NB4 (cell line): ENCODE measurements around the gene FGF12.

Experiments
- DNase-seq: peaks from one replicate; pipeline ENCODE4 v3.0.0; 2010; ENCODE audit warnings: low read depth
- H3K4me3 ChIP-seq: one replicate; pipeline ENCODE4 v1.5.1; 2011; ENCODE audit warnings: mild to moderate bottlenecking, low read depth, low read length, moderate library complexity
- CTCF ChIP-seq: IDR thresholded peaks from one replicate; pipeline ENCODE4 v1.5.1; 2012; ENCODE audit warnings: low read depth, low read length
- MYC ChIP-seq: IDR thresholded peaks from 2 replicates; pipeline ENCODE4 v1.6.1; 2011; ENCODE audit warnings: low read depth, low read length
- POLR2A ChIP-seq: IDR thresholded peaks from 2 replicates; pipeline ENCODE4 v1.6.1; 2011; ENCODE audit warnings: mild to moderate bottlenecking; ENCODE audit not compliant: insufficient read length; ENCODE audit errors: extremely low read depth
- TF ChIP-seq, protein P1 (sequence below): IDR thresholded peaks from 2 replicates; pipeline ENCODE4 v1.6.1; 2011; ENCODE audit warnings: low read depth, low read length

The FGF12 gene

GRCh38 chr3:192608726-192609600, 118.4 kb downstream of the FGF12 start:
- no peak for DNase-seq
- TF ChIP-seq, protein P1, sequence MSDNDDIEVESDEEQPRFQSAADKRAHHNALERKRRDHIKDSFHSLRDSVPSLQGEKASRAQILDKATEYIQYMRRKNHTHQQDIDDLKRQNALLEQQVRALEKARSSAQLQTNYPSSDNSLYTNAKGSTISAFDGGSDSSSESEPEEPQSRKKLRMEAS = no peak
- no peak for TF ChIP-seq POLR2A
- TF ChIP-seq MYC = no peak
- no peak for TF ChIP-seq CTCF
- no peak overlapping the region for H3K4me3 ChIP-seq

- TF ChIP-seq CTCF = no peak
- no peak overlapping the region for H3K4me3 ChIP-seq
- no peak for DNase-seq
Measured at GRCh38 chr3:192607798-192608197, 119.5 kb downstream of the FGF12 start.

DNA sequence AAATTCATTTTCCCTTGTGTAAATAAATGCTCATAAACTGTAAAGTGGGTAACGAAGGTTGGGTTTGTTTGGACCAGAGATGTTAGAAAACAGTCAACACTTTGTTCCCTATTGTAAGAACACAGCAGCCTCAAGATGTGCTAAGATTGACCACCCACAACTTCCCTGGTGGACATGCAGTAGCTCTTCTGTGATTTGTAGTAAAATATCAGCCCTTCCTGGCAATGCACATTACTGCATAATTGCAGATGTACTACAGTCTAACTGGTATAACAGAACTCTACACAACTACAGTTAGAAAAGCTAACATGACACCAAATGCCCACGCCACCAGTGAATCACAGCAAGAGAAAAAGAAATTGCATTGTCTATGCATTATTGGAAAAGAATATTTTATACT, 129.4 kb downstream of the FGF12 start:
- no peak for DNase-seq
- TF ChIP-seq, protein P1 = no peak
- no peak for TF ChIP-seq CTCF
- TF ChIP-seq POLR2A = no peak
- no peak for TF ChIP-seq MYC
- no peak overlapping the region for H3K4me3 ChIP-seq

- no peak for DNase-seq
- H3K4me3 ChIP-seq = no peak overlapping the region
- TF ChIP-seq, protein P1 = no peak
- TF ChIP-seq POLR2A (no peak), CTCF (no peak)
Measured at GRCh38 chr3:192597506-192597905, 129.8 kb downstream of the FGF12 start.

- DNase-seq = no peak
- TF ChIP-seq CTCF (no peak), POLR2A (no peak), MYC (no peak)
- TF ChIP-seq, protein P1 = no peak
- no peak overlapping the region for H3K4me3 ChIP-seq
Measured at GRCh38 chr3:192578729-192579128, 148.6 kb downstream of the FGF12 start.

GRCh38 chr3:192577811-192578210, 149.5 kb downstream of the FGF12 start:
- TF ChIP-seq POLR2A = no peak
- DNase-seq = no peak
- H3K4me3 ChIP-seq = no peak overlapping the region
